Esophagus squamous epithelium (tissue), 4 donors: ENCODE results near the gene TSPAN6.

Experiments
- POLR2A ChIP-seq, 4 donors: fragments of 450-650 bp; IDR thresholded peaks; one replicate each; pipeline ENCODE4 v1.6.1; 2017; ENCODE audit warnings: antibody characterized with exemption in 4 of 4, mild to moderate bottlenecking in 4 of 4, moderate library complexity in 3 of 4
- TF ChIP-seq, protein P1 (sequence below), 6 experiments: fragments of 450-650 bp in 4 of 6; fragments of 200-600 bp in 2 of 6; sonication (generic) in 2 of 6; IDR thresholded peaks; one replicate each; pipeline ENCODE4 v1.5.1; 2016 to 2019; ENCODE audit warnings: antibody characterized with exemption in 6 of 6, mild to moderate bottlenecking in 4 of 6, moderate library complexity in 4 of 6

DNA sequence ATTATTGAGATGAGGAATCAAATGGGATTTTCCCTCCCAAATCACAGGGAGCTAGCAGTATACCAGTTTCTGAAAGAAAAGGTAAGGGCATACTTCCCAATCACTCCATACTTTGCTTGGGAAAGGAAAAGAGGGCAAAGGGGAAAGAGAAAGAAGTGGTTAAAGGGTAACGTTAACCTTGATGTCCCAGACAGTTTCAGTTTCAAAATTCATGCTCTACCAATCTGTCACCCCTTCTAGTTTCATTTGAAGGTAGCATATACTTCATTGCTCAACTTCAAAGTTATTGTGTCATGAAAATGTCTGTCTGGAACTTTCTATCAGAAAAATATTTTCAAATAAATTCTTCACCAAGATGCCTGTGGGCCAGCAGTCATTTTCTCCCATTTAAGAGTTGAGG, 35.8 kb downstream of the TSPAN6 start:
- TF ChIP-seq, protein P1, sequence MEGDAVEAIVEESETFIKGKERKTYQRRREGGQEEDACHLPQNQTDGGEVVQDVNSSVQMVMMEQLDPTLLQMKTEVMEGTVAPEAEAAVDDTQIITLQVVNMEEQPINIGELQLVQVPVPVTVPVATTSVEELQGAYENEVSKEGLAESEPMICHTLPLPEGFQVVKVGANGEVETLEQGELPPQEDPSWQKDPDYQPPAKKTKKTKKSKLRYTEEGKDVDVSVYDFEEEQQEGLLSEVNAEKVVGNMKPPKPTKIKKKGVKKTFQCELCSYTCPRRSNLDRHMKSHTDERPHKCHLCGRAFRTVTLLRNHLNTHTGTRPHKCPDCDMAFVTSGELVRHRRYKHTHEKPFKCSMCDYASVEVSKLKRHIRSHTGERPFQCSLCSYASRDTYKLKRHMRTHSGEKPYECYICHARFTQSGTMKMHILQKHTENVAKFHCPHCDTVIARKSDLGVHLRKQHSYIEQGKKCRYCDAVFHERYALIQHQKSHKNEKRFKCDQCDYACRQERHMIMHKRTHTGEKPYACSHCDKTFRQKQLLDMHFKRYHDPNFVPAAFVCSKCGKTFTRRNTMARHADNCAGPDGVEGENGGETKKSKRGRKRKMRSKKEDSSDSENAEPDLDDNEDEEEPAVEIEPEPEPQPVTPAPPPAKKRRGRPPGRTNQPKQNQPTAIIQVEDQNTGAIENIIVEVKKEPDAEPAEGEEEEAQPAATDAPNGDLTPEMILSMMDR (IDR thresholded peaks at IDR 0.05), result no peak
- no peak for TF ChIP-seq POLR2A (IDR thresholded peaks at IDR 0.05)
